CD14-positive monocyte (primary cell): ENCODE data around the gene STXBP5. TPM values are rescaled to one million over a fixed set of nuclear protein-coding genes. Genes with fewer than 3 reads are reported as not detected.

ENCODE experiments used
- DNase-seq, 3 donors: peaks; one replicate each; pipeline ENCODE4 v3.0.0-alpha.2; 2011 to 2022
- H2AFZ ChIP-seq: 2 replicates; pipeline ENCODE4 v1.6.0; 2012; ENCODE audit warnings: mild to moderate bottlenecking, low read depth, low read length, inconsistent platforms; ENCODE audit not compliant: insufficient read depth, poor library complexity, severe bottlenecking
- H3K27ac ChIP-seq, 2 donors: 1 replicate in 1 of 2; 2 replicates in 1 of 2; pipeline ENCODE4 v1.5.1; 2012 to 2013; ENCODE audit warnings: low read length in 2 of 2, control low read depth in 1 of 2, inconsistent platforms in 1 of 2, low read depth in 1 of 2, mild to moderate bottlenecking in 1 of 2
- H3K27me3 ChIP-seq, 2 donors: one replicate each; pipeline versions ENCODE4 v1.6.0 to v1.6.1; 2011 to 2013; ENCODE audit warnings: low read length in 2 of 2; ENCODE audit not compliant: control insufficient read depth in 2 of 2, insufficient read depth in 2 of 2
- H3K36me3 ChIP-seq, 2 donors: replicated peaks in 1 of 2; 1 replicate in 1 of 2; 2 replicates in 1 of 2; pipeline versions ENCODE4 v1.5.1 to v1.6.1; 2012 to 2013; ENCODE audit warnings: low read length in 2 of 2, control low read depth in 1 of 2, inconsistent platforms in 1 of 2, mild to moderate bottlenecking in 1 of 2; ENCODE audit not compliant: insufficient read depth in 2 of 2, control insufficient read depth in 1 of 2
- H3K4me1 ChIP-seq, 2 donors: 1 replicate in 1 of 2; 2 replicates in 1 of 2; pipeline versions ENCODE4 v1.5.1 to v1.6.1; 2012 to 2013; ENCODE audit warnings: low read length in 2 of 2, control low read depth in 1 of 2, inconsistent platforms in 1 of 2, mild to moderate bottlenecking in 1 of 2, moderate library complexity in 1 of 2; ENCODE audit not compliant: insufficient read depth in 2 of 2, control insufficient read depth in 1 of 2
- H3K4me2 ChIP-seq: replicated peaks from 2 replicates; pipeline ENCODE3; 2012; ENCODE audit warnings: low read length, moderate library complexity, mild to moderate bottlenecking; ENCODE audit not compliant: poor library complexity, severe bottlenecking; ENCODE audit errors: extremely low read depth
- H3K4me3 ChIP-seq, 3 experiments: fragments of 200-600 bp in 1 of 3; sonication (generic) in 1 of 3; replicated peaks in 1 of 3; 1 replicate in 2 of 3; 2 replicates in 1 of 3; pipeline ENCODE4 v1.5.1; 2011 to 2013; ENCODE audit warnings: low read length in 3 of 3, mild to moderate bottlenecking in 3 of 3, control low read depth in 2 of 3, low read depth in 2 of 3, inconsistent platforms in 1 of 3, moderate library complexity in 1 of 3
- H3K79me2 ChIP-seq: 2 replicates; pipeline ENCODE4 v1.6.0; 2012; ENCODE audit warnings: mild to moderate bottlenecking, control low read depth, inconsistent platforms, low read length, moderate library complexity; ENCODE audit not compliant: insufficient read depth
- H3K9ac ChIP-seq: 2 replicates; pipeline ENCODE4 v1.6.0; 2017; ENCODE audit warnings: low read length, mild to moderate bottlenecking; ENCODE audit not compliant: insufficient read depth, poor library complexity, severe bottlenecking
- H3K9me3 ChIP-seq, 2 donors: replicated peaks in 1 of 2; 1 replicate in 1 of 2; 2 replicates in 1 of 2; pipeline versions ENCODE4 v1.5.1 to v1.6.1; 2012 to 2013; ENCODE audit warnings: low read length in 2 of 2, control low read depth in 1 of 2; ENCODE audit not compliant: control insufficient read depth in 1 of 2, insufficient read depth in 1 of 2
- H4K20me1 ChIP-seq: 2 replicates; pipeline ENCODE4 v1.6.0; 2012; ENCODE audit warnings: mild to moderate bottlenecking, low read length, control low read depth, moderate library complexity; ENCODE audit not compliant: insufficient read depth
- H3K27ac Mint-ChIP-seq, 7 donors: one replicate each; pipeline ENCODE4 v1.8.0; 2020; ENCODE audit warnings: mild to moderate bottlenecking in 7 of 7, mixed read lengths in 7 of 7, moderate library complexity in 6 of 7, inconsistent platforms in 2 of 7
- H3K27me3 Mint-ChIP-seq, 3 donors: one replicate each; pipeline ENCODE4 v1.8.0; 2021 to 2022; ENCODE audit warnings: low read depth in 3 of 3, mild to moderate bottlenecking in 3 of 3, mixed read lengths in 3 of 3, moderate library complexity in 3 of 3, inconsistent platforms in 1 of 3
- H3K36me3 Mint-ChIP-seq, 2 donors: one replicate each; pipeline ENCODE4 v1.8.0; 2020; ENCODE audit warnings: mixed read lengths in 2 of 2, inconsistent platforms in 1 of 2, mild to moderate bottlenecking in 1 of 2
- H3K4me1 Mint-ChIP-seq: one replicate; pipeline ENCODE4 v1.8.0; 2020; ENCODE audit warnings: mild to moderate bottlenecking, mixed read lengths
- H3K4me3 Mint-ChIP-seq, 2 donors: one replicate each; pipeline ENCODE4 v1.8.0; 2020; ENCODE audit warnings: mild to moderate bottlenecking in 2 of 2, mixed read lengths in 2 of 2, moderate library complexity in 1 of 2
- H3K9me3 Mint-ChIP-seq, 7 donors: one replicate each; pipeline ENCODE4 v1.8.0; 2020 to 2022; ENCODE audit warnings: mixed read lengths in 7 of 7, mild to moderate bottlenecking in 6 of 7, moderate library complexity in 6 of 7, inconsistent platforms in 2 of 7
- CTCF ChIP-seq: fragments of 200-600 bp; IDR thresholded peaks from one replicate; pipeline ENCODE4 v1.8.0; 2022; ENCODE audit warnings: antibody characterized with exemption, mild to moderate bottlenecking
- WGBS: methylation state at CpG from one replicate; pipeline ENCODE4 v1.1.5; 2013; ENCODE audit warnings: missing lambda C conversion rate; ENCODE audit not compliant: insufficient coverage; 5-methylcytosine and 5-hydroxymethylcytosine counted together
- intact Hi-C, 2 donors: fragments of 100-400 bp; cut with micrococcal nuclease; formaldehyde crosslinking; loops; one replicate each; pipeline versions ENCODE4 v1.15.0 to v1.15.1; 2023
- polyA plus RNA-seq, 3 donors: library from polyadenylated mRNA; depleted of rRNA in 1 of 3; unstranded in 2 of 3; stranded (reverse) in 1 of 3; fragments of 300-500 nt in 2 of 3; fragments of >200 nt in 1 of 3; fragmentation: Illumina TruSeq in 2 of 3; gene quantifications; 1 replicate in 2 of 3; 2 replicates in 1 of 3; pipeline ENCODE4 v1.2.3, GENCODE V29; 2012 to 2021

STXBP5 gene
- polyA plus RNA-seq, 3 donors: 1.5 to 8.8 (median 2.0) TPM

- TF ChIP-seq CTCF: no peak
- Histone ChIP-seq H3K4me2 (no peak overlapping the region), H2AFZ (no peak overlapping the region), H3K9me3 (peaks cover 16 to 51% of the 10 kb centered on the region in 2 donors), H3K36me3 (peaks cover 7 to 48% of the 10 kb centered on the region in 2 donors), H3K4me1 (no peaks in the 10 kb centered on the region), H4K20me1 (no peaks in the 10 kb centered on the region), H3K79me2 (no peaks in the 10 kb centered on the region), H3K4me3 (no peak overlapping the region), H3K27ac (no peak overlapping the region), H3K27me3 (no peaks in the 10 kb centered on the region), H3K9ac (no peak overlapping the region)
- Mint-ChIP-seq H3K27ac (no peak overlapping the region), H3K27me3 (no peaks in the 10 kb centered on the region), H3K9me3 (peaks cover 20 to 44% (median 38%) of the 10 kb centered on the region in 7 donors), H3K36me3 (peaks cover 37 to 63% of the 10 kb centered on the region in 2 donors), H3K4me1 (peaks cover 3% of the 10 kb centered on the region), H3K4me3 (no peak overlapping the region)
- no CpG with 5 or more reads among the region's 1 CpG for WGBS
- DNase-seq: no peak
- intact Hi-C loops: no loop called here
Measured at GRCh38 chr6:147301070-147301469, 96.9 kb downstream of the STXBP5 start.

GRCh38 chr6:147304016-147304415 lies 99.8 kb downstream of the STXBP5 start:
- no peak overlapping the region for H3K27ac Mint-ChIP-seq
- H3K27me3 Mint-ChIP-seq: no peaks in the 10 kb centered on the region
- peaks cover 5% of the 10 kb centered on the region for H4K20me1 ChIP-seq
- no peak overlapping the region for H3K4me3 Mint-ChIP-seq
- no peak overlapping the region for H3K27ac ChIP-seq
- no peak for DNase-seq
- no peaks in the 10 kb centered on the region for H3K79me2 ChIP-seq
- H3K4me3 ChIP-seq: no peak overlapping the region
- 100% methylated on average over 3 of the region's 4 CpGs for WGBS
- peaks cover 5 to 40% of the 10 kb centered on the region in 2 donors for H3K36me3 ChIP-seq
- no peaks in the 10 kb centered on the region for H3K27me3 ChIP-seq
- intact Hi-C loops: no loop called here
- H3K4me1 Mint-ChIP-seq: peaks cover 9% of the 10 kb centered on the region
- no peak overlapping the region for H3K4me2 ChIP-seq
- no peak overlapping the region for H3K9ac ChIP-seq
- no peaks in the 10 kb centered on the region for H3K4me1 ChIP-seq
- TF ChIP-seq CTCF: no peak
- H3K9me3 ChIP-seq: peaks cover 14 to 24% of the 10 kb centered on the region in 2 donors
- peaks cover 6 to 21% (median 16%) of the 10 kb centered on the region in 7 donors for H3K9me3 Mint-ChIP-seq
- H2AFZ ChIP-seq: no peak overlapping the region
- H3K36me3 Mint-ChIP-seq: peaks cover 31 to 38% of the 10 kb centered on the region in 2 donors
